Loucy (cell line): Measurements from ENCODE around the gene RBM15B.

ENCODE experiments used
- H2AFZ ChIP-seq: fragments of 200-600 bp; sonication (generic); 2 replicates; pipeline ENCODE4 v1.6.0; 2016; ENCODE audit warnings: antibody characterized with exemption, mild to moderate bottlenecking, low read length, moderate library complexity
- H3F3A ChIP-seq: fragments of 200-600 bp; 2 replicates; pipeline ENCODE4 v1.6.0; 2016; ENCODE audit warnings: antibody characterized with exemption, low read depth, mild to moderate bottlenecking
- H3K27me3 ChIP-seq: fragments of 200-600 bp; sonication (generic); 2 replicates; pipeline ENCODE4 v1.6.1; 2014; ENCODE audit warnings: low read length, mild to moderate bottlenecking; ENCODE audit not compliant: insufficient read depth, poor library complexity, severe bottlenecking
- H3K36me3 ChIP-seq: fragments of 200-600 bp; sonication (generic); 2 replicates; pipeline ENCODE4 v1.6.1; 2016; ENCODE audit warnings: low read length; ENCODE audit not compliant: insufficient read depth
- H3K4me1 ChIP-seq: fragments of 200-600 bp; sonication (generic); 2 replicates; pipeline ENCODE4 v1.5.1; 2014; ENCODE audit warnings: low read length, mild to moderate bottlenecking; ENCODE audit not compliant: insufficient read depth, poor library complexity, severe bottlenecking
- H3K4me2 ChIP-seq: fragments of 200-600 bp; sonication (generic); 2 replicates; pipeline ENCODE4 v1.6.0; 2014; ENCODE audit warnings: antibody characterized with exemption, low read length, low read depth, mild to moderate bottlenecking; ENCODE audit not compliant: poor library complexity, severe bottlenecking
- H3K4me3 ChIP-seq: fragments of 200-600 bp; sonication (generic); 2 replicates; pipeline ENCODE4 v1.5.1; 2014; ENCODE audit warnings: low read length, mild to moderate bottlenecking, mixed read lengths; ENCODE audit not compliant: poor library complexity, severe bottlenecking
- H3K79me2 ChIP-seq: fragments of 200-600 bp; sonication (generic); 2 replicates; pipeline ENCODE4 v1.6.1; 2014; ENCODE audit warnings: low read length; ENCODE audit not compliant: insufficient read depth
- H3K9ac ChIP-seq: fragments of 200-600 bp; sonication (generic); 2 replicates; pipeline ENCODE4 v1.6.0; 2014; ENCODE audit warnings: mild to moderate bottlenecking, low read depth, low read length, moderate library complexity; ENCODE audit not compliant: poor library complexity, severe bottlenecking
- H3K9me2 ChIP-seq: fragments of 200-600 bp; sonication (generic); replicated peaks from 2 replicates; pipeline ENCODE4 v1.6.1; 2016; ENCODE audit warnings: low read depth, low read length, mixed read lengths
- H3K9me3 ChIP-seq: fragments of 200-600 bp; sonication (generic); 2 replicates; pipeline ENCODE4 v1.6.1; 2014; ENCODE audit warnings: mild to moderate bottlenecking, antibody characterized with exemption, low read length, low read depth; ENCODE audit not compliant: insufficient read depth
- H4K20me1 ChIP-seq: fragments of 200-600 bp; sonication (generic); 2 replicates; pipeline ENCODE4 v1.6.0; 2014; ENCODE audit warnings: antibody characterized with exemption, low read length, mild to moderate bottlenecking; ENCODE audit not compliant: insufficient read depth, poor library complexity, severe bottlenecking
- EZH2phosphoT487 ChIP-seq: fragments of 200-600 bp; IDR thresholded peaks from 2 replicates; pipeline ENCODE4 v1.6.1; 2018; ENCODE audit warnings: antibody characterized with exemption, mild to moderate bottlenecking, moderate library complexity, borderline replicate concordance
- TF ChIP-seq, protein P1 (sequence below): fragments of 200-600 bp; sonication (generic); conservative IDR thresholded peaks from 2 replicates; pipeline ENCODE4 v1.5.1; 2014; ENCODE audit warnings: mild to moderate bottlenecking, antibody characterized with exemption, low read length

Gene RBM15B

DNA sequence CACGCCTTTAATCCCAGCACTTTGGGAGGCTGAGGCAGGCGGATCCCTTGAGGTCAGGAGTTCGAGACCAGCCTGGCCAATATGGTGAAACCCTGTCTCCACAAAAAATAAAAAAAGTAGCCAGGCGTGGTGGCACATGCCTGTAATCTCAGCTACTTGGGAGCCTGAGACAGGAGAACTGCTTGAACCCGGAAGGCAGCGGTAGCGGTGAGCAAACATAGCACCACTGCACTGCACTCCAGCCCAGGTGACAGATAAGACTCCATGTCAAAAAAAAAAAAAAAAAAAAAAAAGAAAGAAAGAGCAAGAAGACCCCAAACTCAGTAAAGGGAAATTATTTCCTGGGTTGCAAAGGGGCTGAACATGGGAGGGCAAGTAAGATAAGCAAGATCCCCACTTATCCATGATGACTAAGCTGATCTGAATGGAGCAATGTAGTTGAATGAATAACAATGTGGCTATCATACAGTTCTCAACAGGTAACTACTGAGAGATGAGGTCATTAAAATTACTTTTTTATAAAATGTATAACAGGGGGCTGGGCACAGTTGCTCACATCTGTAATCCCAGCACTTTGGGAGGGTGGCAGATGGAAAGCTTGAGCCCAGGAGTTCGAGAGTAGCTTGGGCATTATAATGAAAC, 46.0 kb downstream of the RBM15B start:
- Histone ChIP-seq H3K36me3 (peaks cover 86% of the 10 kb centered on the region; the same call in 1 of the 2 replicates), H2AFZ (no peak overlapping the region), H3F3A (no peaks in the 10 kb centered on the region), H3K4me3 (no peak overlapping the region), H3K79me2 (no peaks in the 10 kb centered on the region), H3K4me2 (no peak overlapping the region), H3K27me3 (no peaks in the 10 kb centered on the region), H4K20me1 (peaks cover 10% of the 10 kb centered on the region), H3K4me1 (no peaks in the 10 kb centered on the region), H3K9me2 (no peaks in the 10 kb centered on the region), H3K9me3 (no peaks in the 10 kb centered on the region), H3K9ac (no peak overlapping the region)
- no peak for TF ChIP-seq EZH2phosphoT487
- TF ChIP-seq, protein P1, sequence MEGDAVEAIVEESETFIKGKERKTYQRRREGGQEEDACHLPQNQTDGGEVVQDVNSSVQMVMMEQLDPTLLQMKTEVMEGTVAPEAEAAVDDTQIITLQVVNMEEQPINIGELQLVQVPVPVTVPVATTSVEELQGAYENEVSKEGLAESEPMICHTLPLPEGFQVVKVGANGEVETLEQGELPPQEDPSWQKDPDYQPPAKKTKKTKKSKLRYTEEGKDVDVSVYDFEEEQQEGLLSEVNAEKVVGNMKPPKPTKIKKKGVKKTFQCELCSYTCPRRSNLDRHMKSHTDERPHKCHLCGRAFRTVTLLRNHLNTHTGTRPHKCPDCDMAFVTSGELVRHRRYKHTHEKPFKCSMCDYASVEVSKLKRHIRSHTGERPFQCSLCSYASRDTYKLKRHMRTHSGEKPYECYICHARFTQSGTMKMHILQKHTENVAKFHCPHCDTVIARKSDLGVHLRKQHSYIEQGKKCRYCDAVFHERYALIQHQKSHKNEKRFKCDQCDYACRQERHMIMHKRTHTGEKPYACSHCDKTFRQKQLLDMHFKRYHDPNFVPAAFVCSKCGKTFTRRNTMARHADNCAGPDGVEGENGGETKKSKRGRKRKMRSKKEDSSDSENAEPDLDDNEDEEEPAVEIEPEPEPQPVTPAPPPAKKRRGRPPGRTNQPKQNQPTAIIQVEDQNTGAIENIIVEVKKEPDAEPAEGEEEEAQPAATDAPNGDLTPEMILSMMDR: no peak

DNA sequence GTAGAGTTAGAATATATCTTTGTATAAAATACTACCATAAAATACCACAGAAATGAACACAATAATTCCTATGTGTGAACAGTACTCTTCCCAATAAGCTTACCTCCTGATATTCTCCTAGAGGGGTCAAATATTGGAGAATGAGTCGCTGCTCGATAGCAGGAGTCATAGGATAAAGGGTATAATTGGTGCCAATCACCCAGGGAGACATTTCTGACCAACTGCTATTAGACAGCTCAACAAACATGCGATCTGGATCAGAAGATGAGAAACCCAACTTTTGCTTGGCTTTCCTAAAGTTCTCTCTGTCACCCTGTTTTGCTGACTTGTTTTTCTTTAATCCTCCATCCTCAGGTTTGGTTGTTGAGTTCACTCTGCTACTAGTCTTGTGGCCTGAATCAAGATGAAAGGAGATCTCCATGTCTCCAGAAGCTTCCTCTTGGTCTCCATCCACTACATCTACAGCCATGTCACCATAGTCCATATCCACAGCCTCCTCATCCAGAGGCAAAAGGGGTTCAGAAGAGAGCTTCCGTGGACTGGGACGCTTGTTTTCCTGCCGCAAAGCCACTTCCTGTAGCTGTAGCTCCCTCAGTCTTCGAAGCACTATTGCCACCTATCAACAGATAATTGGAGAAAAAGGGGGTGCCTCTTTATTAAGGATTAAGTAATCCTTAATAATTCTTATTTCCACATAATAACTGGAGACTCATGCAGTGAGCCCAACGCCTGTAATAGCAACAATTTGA, 50.4 kb downstream of the RBM15B start:
- no peaks in the 10 kb centered on the region for H3K27me3 ChIP-seq
- H2AFZ ChIP-seq: no peak overlapping the region
- no peaks in the 10 kb centered on the region for H3K9me2 ChIP-seq
- no peak overlapping the region for H3K9ac ChIP-seq
- peaks cover 7% of the 10 kb centered on the region; the same call in 1 of the 2 replicates for H3K79me2 ChIP-seq
- H3K4me3 ChIP-seq: no peak overlapping the region
- no peaks in the 10 kb centered on the region for H3K9me3 ChIP-seq
- peaks cover 4% of the 10 kb centered on the region for H4K20me1 ChIP-seq
- no peak overlapping the region for H3K4me2 ChIP-seq
- peaks cover 67% of the 10 kb centered on the region; the same call in 1 of the 2 replicates for H3K36me3 ChIP-seq
- no peaks in the 10 kb centered on the region for H3K4me1 ChIP-seq
- no peaks in the 10 kb centered on the region for H3F3A ChIP-seq
- TF ChIP-seq, protein P1: no peak
- TF ChIP-seq EZH2phosphoT487: no peak

DNA sequence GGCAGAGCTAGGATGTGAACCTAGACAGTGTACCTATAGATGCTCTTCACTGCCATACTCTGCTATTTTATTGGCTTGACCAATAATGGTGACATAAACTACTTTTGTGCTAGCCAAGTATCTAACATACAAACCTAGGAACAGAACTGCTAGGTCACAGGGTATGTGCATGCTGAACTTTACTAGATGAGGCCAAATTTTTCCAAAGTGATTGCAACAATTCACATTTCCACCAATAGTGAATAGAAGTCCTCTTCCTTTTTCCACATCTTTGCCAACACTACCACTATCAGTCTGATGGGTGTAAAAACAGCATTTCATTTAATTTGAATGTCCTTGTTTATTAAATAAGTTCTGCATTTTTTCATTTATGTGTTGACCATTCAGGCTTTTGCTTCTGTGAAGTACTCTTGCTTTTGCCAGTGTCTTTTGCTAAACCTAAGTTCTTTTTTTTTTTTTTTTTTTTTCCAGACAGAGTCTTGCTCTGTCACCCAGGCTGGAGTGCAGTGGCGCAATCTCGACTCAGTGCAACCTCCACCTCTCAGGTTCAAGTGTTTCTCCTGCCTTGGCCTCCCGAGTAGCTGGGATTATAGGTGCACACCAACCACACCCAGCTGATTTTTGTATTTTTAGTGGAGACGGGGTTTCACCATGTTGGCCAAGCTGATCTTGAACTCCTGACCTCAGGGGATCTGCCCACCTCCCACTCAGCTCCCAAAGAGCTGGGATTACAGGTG, 54.6 kb downstream of the RBM15B start:
- peaks cover 32% of the 10 kb centered on the region; the same call in 1 of the 2 replicates for H3K36me3 ChIP-seq
- H3K4me2 ChIP-seq: no peak overlapping the region
- no peaks in the 10 kb centered on the region for H3K9me3 ChIP-seq
- no peaks in the 10 kb centered on the region for H3K4me1 ChIP-seq
- TF ChIP-seq, protein P1: no peak
- TF ChIP-seq EZH2phosphoT487: no peak
- H3K9me2 ChIP-seq: no peaks in the 10 kb centered on the region
- no peak overlapping the region for H2AFZ ChIP-seq
- H4K20me1 ChIP-seq: peaks cover 4% of the 10 kb centered on the region
- no peaks in the 10 kb centered on the region for H3K27me3 ChIP-seq
- H3K79me2 ChIP-seq: peaks cover 33% of the 10 kb centered on the region
- no peak overlapping the region for H3K4me3 ChIP-seq
- H3F3A ChIP-seq: no peaks in the 10 kb centered on the region
- no peak overlapping the region for H3K9ac ChIP-seq
